NCI-H2227 (cell line): ENCODE data around the gene ANKS1B.
"Not testable (repeated sequence)": the region's sequence is repeated elsewhere in the genome, so short reads cannot be mapped to it uniquely, and the experiment has no call there.

Experiments used
- DNase-seq: peaks from one replicate; lab custom pipeline; 2025; ENCODE audit not compliant: unreplicated experiment; lab: John Stamatoyannopoulos, UW

Gene ANKS1B

GRCh38 chr12:99879439-99879838 lies 105.3 kb downstream of the ANKS1B start:
- no peak for DNase-seq

DNA sequence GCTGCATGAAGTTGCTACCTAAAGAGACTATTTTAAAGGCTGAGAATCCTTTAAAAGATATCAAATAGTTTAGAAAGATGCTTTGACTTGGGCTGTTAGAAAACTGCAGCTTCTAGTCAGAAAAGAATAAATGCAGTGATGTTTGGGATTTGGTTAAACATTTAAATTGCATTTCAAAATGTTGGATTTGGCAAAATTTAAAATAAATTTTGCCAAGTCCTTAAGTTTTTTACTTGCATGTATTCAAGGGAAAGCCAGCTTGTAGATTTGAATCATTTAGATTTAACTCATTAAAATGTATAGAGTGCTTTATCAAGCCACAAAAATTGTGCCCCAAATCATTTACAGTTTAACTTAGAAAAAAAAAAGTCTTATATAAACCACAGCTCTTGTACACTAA lies 109.7 kb downstream of the ANKS1B start:
- no peak for DNase-seq

DNA sequence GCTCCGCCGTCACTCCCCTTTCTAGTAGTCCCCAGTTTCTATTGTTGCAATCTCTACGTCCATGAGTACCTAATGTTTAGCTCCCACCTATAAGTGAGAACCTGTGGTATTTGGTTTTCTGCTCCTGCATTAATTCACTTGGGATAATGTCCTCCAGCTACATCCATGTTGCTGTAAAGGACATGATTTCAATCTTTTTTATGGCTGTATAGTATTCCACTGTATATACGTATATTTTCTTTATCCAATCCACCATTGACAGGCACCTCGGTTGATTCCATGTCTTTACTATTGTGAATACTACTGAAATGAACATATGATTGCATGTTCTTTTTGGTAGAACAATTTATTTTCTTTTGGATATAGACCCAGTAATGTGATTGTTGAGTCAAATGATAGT lies 114.7 kb downstream of the ANKS1B start:
- DNase-seq: no peak

DNA sequence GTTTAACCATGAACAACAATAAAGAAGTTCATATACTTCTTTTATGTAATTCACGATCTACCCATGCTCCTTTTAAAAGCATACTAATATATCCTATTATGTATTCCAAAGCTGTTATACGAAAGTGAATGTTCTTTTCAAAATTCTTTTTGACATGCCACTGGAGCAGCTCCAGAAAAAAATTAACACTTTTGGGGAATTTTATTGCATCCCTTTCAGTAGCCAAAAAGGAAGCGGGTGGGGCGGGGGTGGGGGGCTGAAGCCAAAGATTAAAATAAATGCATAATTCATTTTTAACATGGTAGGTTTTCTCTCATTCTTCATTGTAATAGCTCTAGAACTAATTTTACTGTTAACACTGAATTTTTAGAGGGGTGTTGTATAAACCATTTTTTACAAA lies 123.0 kb downstream of the ANKS1B start:
- no peak for DNase-seq

GRCh38 chr12:99859126-99859525 lies 125.6 kb downstream of the ANKS1B start:
- DNase-seq: no peak

- no peak for DNase-seq
Measured at GRCh38 chr12:99852666-99853065, 132.1 kb downstream of the ANKS1B start.

- no peak for DNase-seq
Measured at GRCh38 chr12:99847936-99848335, 136.8 kb downstream of the ANKS1B start.

GRCh38 chr12:99834710-99835109 lies 150.0 kb downstream of the ANKS1B start:
- no peak for DNase-seq

DNA sequence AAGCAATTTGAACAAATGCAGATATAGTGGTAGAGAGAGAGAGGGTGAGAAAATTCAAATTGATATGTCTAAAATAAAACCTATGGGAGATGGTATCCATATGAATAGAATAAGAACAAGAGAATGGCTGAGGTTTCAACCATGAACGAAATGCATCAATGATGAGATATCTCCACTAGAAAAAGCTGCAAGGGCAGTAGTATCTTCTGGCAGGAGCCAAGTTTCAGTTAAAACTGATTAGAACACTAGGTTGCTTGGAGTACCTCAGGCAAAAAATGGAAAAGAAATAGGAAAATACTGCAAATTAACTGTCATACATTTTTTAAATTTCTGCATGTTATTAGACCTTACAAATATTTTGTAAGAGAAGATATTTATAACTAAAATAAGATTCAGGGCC lies 151.3 kb downstream of the ANKS1B start:
- no peak for DNase-seq

DNA sequence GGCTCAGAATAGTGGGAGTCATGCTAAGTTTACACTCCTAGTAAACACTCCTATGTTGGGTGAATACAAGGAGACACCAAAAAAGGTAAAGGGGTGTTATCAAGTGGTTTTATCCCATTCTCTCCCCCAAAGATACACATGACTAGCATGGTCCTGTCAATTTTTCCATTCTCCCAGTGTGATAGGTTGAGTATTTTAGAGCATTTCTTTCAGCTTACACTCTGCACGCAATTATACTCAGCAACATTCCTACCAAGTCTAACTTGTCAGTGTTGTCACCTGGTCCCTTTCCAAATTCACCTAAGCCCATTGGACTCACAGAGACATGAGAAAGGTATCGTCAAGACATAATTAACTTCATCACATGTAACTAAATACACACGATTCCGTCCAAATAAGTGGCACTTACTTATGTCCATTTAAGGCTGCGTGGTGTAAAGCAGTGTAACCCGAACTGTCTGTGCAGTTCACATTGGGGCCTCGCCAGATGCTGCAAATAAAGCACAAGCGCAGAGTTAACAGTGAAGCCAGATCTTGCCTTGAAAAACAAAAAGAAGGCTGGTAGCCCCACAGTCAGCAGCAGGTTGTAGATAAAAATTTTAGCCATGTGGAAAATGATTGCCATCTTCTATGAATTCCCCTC lies 159.7 kb downstream of the ANKS1B start:
- DNase-seq: no peak

DNA sequence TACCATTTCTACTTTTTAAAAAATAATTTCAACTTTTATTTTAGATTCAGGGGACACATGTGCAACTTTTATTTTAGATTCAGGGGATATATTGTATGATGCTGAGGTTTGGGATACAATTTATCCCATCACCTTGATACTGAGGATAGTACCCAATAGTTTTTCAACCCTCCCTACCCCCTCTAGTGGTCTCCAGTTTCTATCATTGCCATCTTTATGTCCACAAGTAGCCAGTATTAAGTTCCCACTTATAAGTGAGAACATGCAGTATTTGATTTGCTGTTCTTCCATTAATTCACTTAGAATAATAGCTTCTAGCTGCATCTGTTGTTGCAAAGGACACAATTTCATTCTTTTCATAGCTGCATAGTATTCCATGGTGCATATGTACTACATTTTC lies 162.5 kb downstream of the ANKS1B start:
- no peak for DNase-seq

DNA sequence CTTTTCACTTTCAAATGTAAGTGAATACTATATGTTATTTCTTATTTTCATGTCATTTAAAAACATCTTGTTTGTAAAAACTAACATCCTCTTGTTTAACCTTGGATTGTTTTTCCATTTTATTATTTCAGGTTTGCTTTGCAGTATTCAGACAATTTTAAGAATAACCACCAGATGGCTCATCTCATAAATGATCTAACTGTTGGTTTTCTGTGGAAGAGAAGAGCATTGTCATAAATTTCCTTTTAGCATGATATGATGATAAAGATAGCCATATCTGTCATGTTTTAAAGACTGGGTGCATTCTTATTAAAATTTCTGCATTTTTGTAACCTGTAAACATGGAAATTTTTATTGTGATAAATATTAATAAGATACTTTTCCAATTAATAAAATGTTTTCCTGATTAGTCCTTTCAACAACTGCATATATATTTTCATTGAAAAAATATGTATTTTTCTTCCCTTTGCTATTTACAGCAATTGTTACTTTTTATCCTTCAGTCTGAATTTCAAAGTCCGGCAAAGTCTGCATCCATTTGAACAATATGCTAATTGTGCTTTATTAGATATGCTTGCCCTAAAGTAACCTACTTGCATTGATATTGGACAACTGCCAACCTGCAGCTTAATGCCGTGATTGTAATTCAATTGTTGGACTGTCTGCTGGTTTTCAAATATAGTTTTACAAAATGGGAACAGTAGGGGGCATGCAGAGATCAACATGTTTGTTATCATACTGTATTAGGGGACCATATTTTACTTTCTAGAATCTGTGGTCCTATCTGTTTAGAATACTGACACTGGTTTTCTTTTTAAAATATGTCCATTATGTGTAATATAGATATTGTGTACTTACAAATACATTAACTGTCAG lies 173.8 kb downstream of the ANKS1B start:
- peak; percentile 64 for DNase-seq

- DNase-seq: no peak
Measured at GRCh38 chr12:99809909-99810308, 174.8 kb downstream of the ANKS1B start.

GRCh38 chr12:99806304-99806703 lies 178.4 kb downstream of the ANKS1B start:
- DNase-seq: no peak

GRCh38 chr12:99804715-99805114 lies 180.0 kb downstream of the ANKS1B start:
- no peak for DNase-seq

DNA sequence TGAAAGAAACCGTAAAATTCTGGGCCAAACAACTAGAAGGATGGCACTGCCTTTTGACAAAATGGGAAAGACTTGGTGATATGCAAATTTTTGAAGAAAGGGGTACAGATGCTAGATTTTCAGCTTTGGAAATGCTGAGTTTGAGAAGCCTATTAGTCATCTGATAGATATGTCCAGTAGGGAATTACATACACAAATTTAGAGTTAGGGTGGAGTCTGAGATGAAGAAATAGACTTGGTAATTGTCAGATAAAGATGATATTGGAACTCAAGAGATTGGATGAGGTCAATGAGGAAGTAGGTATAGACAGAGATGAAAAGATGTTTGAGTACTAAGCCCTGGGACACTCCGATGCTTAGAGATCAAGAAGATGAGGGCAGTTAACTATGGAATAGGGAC lies 184.1 kb downstream of the ANKS1B start:
- no peak for DNase-seq

DNA sequence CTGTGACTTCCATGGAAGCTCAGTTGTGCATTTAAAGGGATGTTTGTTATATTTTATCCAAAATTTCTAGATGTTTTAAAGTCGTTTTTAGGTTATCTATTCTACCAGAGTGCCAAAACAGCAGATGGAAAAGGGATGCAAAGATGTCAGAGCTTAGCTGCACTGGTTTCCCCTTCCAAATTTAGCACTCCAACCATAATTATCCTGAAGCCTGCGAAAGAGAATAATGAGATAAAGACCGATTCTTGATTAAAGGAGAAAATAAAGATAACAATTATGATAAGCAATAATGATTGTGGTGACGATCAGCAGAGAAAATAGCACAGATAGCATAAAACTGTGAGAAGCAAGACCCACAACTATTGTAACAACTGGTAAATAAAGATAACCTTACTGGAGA lies 186.8 kb downstream of the ANKS1B start:
- DNase-seq: not testable (repeated sequence)

DNA sequence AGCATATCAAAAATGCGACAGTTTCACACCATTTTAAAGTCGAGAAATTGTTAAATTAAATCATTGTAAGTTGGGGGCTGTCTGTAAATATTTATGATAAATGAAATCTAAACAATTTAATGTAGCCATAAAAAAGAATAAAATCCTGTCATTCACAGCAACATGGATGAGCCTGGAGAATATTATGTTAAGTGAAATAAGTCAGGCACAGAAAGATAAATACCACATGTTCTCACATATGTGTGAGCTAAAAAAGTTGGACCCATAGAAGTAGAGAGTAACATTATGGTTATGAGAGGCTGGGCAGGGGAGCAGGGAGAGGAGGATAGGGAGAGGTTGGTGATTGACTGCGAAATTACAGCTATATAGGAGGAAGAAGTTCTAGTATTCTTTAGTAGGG lies 201.3 kb downstream of the ANKS1B start:
- DNase-seq: no peak

DNA sequence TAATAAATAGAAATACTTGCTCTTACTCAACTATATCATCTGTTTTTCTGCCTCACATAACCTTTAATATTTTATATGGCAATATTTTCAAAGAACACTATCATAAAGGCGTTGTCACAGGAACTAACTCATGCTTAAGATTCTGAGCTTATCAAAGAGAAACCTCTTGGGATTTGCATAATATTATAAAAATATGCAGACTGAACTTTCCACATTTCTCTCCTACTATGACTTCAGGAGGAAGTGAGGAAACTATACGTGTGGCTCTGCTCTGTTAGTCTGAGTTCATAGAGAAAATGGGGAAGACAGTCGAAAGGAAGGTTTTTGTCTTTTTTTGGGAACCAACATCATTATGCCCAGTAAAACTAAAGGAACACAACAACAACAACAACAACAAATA lies 212.5 kb downstream of the ANKS1B start:
- DNase-seq: no peak

DNA sequence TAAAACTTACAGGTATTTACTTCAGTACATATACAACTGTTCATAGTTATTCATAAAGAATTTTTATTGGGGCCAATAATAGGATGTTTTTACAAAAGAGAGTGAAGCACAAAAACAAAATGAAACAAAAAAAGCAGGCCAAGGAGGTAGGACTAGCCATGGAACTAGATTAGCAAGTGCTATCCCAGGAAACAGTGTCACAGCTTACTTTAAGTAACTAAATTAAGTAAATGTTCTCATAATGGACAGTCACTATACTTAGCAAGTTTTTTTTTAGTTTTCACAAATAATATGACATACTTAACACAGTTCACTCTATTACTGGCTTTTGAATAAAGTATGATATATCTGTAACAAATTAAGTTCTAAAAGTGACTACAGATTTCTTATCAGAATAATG lies 213.1 kb downstream of the ANKS1B start:
- DNase-seq: no peak

DNA sequence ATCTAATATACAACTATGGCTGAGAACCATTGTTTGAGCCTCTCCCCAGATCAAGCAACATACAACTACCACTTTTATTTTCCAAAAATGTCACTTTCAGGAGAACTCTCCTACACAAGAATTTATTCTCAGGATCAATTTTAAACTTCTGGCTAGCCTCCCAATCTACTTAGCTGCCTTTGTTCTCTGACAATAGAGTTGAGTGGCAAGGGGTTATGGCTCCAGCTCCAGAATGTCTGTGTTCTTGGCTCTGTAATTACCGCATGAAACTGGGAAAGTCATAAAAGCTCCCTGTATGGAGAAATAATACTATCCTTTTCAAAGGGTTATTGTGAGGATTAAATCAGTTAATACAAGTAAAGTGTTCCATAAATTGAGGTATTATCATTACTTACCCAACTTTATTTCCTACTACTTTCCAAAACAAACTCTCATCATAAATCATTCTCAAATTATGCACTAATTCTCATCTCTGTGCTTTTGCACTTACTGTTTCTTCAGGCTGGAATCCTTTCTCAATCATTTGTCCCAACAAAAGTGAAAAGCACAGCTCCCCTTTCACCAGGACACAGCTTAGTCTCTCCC lies 215.2 kb downstream of the ANKS1B start:
- peak; percentile 70 for DNase-seq

GRCh38 chr12:99768758-99769157 lies 216.0 kb downstream of the ANKS1B start:
- DNase-seq: no peak
